ENCODE data around the gene NHSL2. TPM values are rescaled to one million over a fixed set of nuclear protein-coding genes. Genes with fewer than 3 reads are reported as not detected.
A peak's percentile ranks its signal among the peaks of the same experiment; 100 is the strongest.

Gene NHSL2
- polyA plus RNA-seq, 1 of the 3 experiments (the other 2 are of a cell fraction), result 0.61 TPM

- Histone ChIP-seq H3K4me2 (peak overlapping the region; percentile 57; the same call in 1 of the 2 replicates), H3K9me2 (no peaks in the 10 kb centered on the region), H2AFZ (ENCODE audit: low read depth) (no peak overlapping the region), H3K27ac (ENCODE audit: low read depth in 2 of 2, low read length in 1 of 2) (peak overlapping the region; percentile 25 to 99; a peak in 3 of 4 replicates), H4K20me1 (ENCODE audit: insufficient read depth) (no peaks in the 10 kb centered on the region), H3K9me3 (no peaks in the 10 kb centered on the region), H3K36me3 (replicated peaks in 1 of 2; ENCODE audit: control insufficient read depth in 1 of 2, insufficient read depth in 2 of 2, low read length in 1 of 2) (no peaks in the 10 kb centered on the region), H3K79me2 (ENCODE audit: insufficient read depth) (no peaks in the 10 kb centered on the region), H3K4me3 (ENCODE audit: low read depth in 2 of 2, low read length in 1 of 2) (no peak overlapping the region), H3K4me1 (ENCODE audit: control insufficient read depth in 1 of 2, insufficient read depth in 2 of 2, low read depth in 1 of 2, low read length in 1 of 2) (peaks cover 8 to 67% of the 10 kb centered on the region in 2 experiments; a peak in 3 of 4 replicates), H3K9ac (no peak overlapping the region), H3F3A (replicated peaks; ENCODE audit: insufficient read depth) (no peaks in the 10 kb centered on the region), H3K27me3 (ENCODE audit: insufficient read depth) (no peaks in the 10 kb centered on the region; the same call in 1 of the 2 replicates)
- peak; percentile 66 for DNase-seq
- ChIA-PET CTCF (interaction anchor here (0.9 to 6.7 kb wide), 8 partner anchors 14 to 79 kb away, joined by 3 to 96 read pairs (median 18); no protein-coding TSS in a partner anchor), POLR2A (interaction anchor here (1.0 to 2.6 kb wide), 3 partner anchors 81 to 230 kb away, joined by 4 to 8 read pairs (median 5); partner anchors contain the start of genes RPS4X and RTL5)
- WGBS (ENCODE audit: low lambda C conversion rate), result 8% methylated on average over 6 of the region's 6 CpGs
- TF ChIP-seq RAD21 (IDR thresholded peaks at IDR 0.05; ENCODE audit: low read length), result 0 out of 2 replicates have a peak, but pooled peaks have one; percentile 4
- TF ChIP-seq TAF1 (IDR thresholded peaks at IDR 0.05; ENCODE audit: borderline replicate concordance, low read depth, low read length), result no peak
- no peak for TF ChIP-seq NRF1 (IDR thresholded peaks at IDR 0.05; ENCODE audit: low read depth, low read length)
- peak; percentile 61; the same call in 1 of the 2 replicates for TF ChIP-seq TCF12 (IDR thresholded peaks at IDR 0.05)
- TF ChIP-seq SIN3A (IDR thresholded peaks at IDR 0.05; ENCODE audit: borderline replicate concordance, low read depth, low read length), result no peak
- no peak for TF ChIP-seq REST (IDR thresholded peaks at IDR 0.05; ENCODE audit: low read depth, low read length)
- no peak for TF ChIP-seq MEF2A (IDR thresholded peaks at IDR 0.05; ENCODE audit: borderline replicate concordance, low read depth)
- no peak for TF ChIP-seq TEAD4 (IDR thresholded peaks at IDR 0.05; ENCODE audit: borderline replicate concordance, insufficient read depth)
- TF ChIP-seq JUND (IDR thresholded peaks at IDR 0.05), result no peak
- peak; percentile 45; the same call in 1 of the 2 replicates for TF ChIP-seq FOXJ3 (CRISPR knock-in tag; IDR thresholded peaks at IDR 0.05)
- no peak for TF ChIP-seq NFIC (IDR thresholded peaks at IDR 0.05; ENCODE audit: borderline replicate concordance)
- TF ChIP-seq POLR2AphosphoS5 (IDR thresholded peaks at IDR 0.05; ENCODE audit: low read depth, low read length), result no peak
- peak; percentile 10; the same call in 1 of the 2 replicates for TF ChIP-seq SMC3 (IDR thresholded peaks at IDR 0.05; ENCODE audit: low read depth, low read length)
- TF ChIP-seq, protein P1, sequence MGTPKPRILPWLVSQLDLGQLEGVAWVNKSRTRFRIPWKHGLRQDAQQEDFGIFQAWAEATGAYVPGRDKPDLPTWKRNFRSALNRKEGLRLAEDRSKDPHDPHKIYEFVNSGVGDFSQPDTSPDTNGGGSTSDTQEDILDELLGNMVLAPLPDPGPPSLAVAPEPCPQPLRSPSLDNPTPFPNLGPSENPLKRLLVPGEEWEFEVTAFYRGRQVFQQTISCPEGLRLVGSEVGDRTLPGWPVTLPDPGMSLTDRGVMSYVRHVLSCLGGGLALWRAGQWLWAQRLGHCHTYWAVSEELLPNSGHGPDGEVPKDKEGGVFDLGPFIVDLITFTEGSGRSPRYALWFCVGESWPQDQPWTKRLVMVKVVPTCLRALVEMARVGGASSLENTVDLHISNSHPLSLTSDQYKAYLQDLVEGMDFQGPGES (IDR thresholded peaks at IDR 0.05; ENCODE audit: low read depth, low read length), result no peak
- no peak for TF ChIP-seq USF1 (IDR thresholded peaks at IDR 0.05; ENCODE audit: borderline replicate concordance, low read depth)
- TF ChIP-seq CHD2 (IDR thresholded peaks at IDR 0.05; ENCODE audit: low read length, partially characterized antibody), result peak; percentile 61
- peak; percentile 54; the same call in 1 of the 2 replicates for TF ChIP-seq RCOR1 (IDR thresholded peaks at IDR 0.05; ENCODE audit: low read length)
- no peak for TF ChIP-seq RFX5 (IDR thresholded peaks at IDR 0.05; ENCODE audit: low read length)
- peak; percentile 13 to 91; a peak in 2 of 4 replicates for TF ChIP-seq EP300 (IDR thresholded peaks at IDR 0.05; ENCODE audit: borderline replicate concordance in 1 of 2, low read depth in 1 of 2, low read length in 1 of 2)
- TF ChIP-seq MXI1 (IDR thresholded peaks at IDR 0.05; ENCODE audit: low read depth, low read length), result peak; percentile 49; the same call in 1 of the 2 replicates
- TF ChIP-seq GABPA (IDR thresholded peaks at IDR 0.05; ENCODE audit: low read depth), result no peak
- no peak for TF ChIP-seq EZH2phosphoT487 (IDR thresholded peaks at IDR 0.05; ENCODE audit: borderline replicate concordance, low read depth)
- TF ChIP-seq USF2 (IDR thresholded peaks at IDR 0.05; ENCODE audit: borderline replicate concordance, low read depth, low read length), result no peak
- no peak for TF ChIP-seq YY1 (IDR thresholded peaks at IDR 0.05; ENCODE audit: low read depth)
- 0 out of 2 replicates have a peak, but pooled peaks have one; percentile 12 for TF ChIP-seq ELF1 (IDR thresholded peaks at IDR 0.05)
- TF ChIP-seq, protein P2, sequence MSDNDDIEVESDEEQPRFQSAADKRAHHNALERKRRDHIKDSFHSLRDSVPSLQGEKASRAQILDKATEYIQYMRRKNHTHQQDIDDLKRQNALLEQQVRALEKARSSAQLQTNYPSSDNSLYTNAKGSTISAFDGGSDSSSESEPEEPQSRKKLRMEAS (IDR thresholded peaks at IDR 0.05; ENCODE audit: low read depth), result no peak
- TF ChIP-seq GATA2 (CRISPR knock-in tag; IDR thresholded peaks at IDR 0.05), result peak; percentile 93
Measured at GRCh38 chrX:72046447-72046846, 135.8 kb downstream of the NHSL2 start.
